ENCODE results near the gene CMTR1. TPM values are rescaled to one million over a fixed set of nuclear protein-coding genes. Genes with fewer than 3 reads are reported as not detected.

The CMTR1 gene
- total and polyA plus RNA-seq, 10 donors = 19.4 to 62.4 (median 45.3) TPM

DNA sequence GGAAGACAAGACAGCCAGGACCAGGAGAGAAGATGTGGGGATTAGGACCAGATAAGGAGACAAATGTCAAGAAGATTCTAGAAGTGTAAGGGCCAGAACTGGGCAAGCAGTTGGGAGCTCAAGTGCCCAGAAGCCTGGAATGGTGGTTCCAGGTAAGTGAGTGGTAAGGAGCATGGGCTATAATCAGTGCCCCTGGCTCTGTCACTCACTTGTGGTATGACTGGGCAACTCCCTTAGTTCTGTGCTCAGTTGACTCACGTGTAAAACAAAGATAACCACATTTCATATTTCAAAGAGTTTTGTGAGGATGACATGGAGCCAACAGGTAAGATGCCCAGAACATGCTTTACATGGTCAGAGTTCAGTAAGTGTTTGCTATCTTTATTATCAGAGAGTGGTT lies 55.5 kb downstream of the CMTR1 start:
- WGBS, 5 donors = 51 to 75% (median 65%) methylated on average over 1 of the region's 1 CpG
- no peaks in the 10 kb centered on the region for H3K9me3 ChIP-seq
- H3K27me3 ChIP-seq (replicated peaks in 1 of 7) = no peaks in the 10 kb centered on the region
- H3K36me3 ChIP-seq = peaks cover 0 to 43% (median 9%) of the 10 kb centered on the region in 6 donors
- peaks cover 0 to 68% (median 36%) of the 10 kb centered on the region in 6 donors for H3K4me1 ChIP-seq
- TF ChIP-seq, protein P1, sequence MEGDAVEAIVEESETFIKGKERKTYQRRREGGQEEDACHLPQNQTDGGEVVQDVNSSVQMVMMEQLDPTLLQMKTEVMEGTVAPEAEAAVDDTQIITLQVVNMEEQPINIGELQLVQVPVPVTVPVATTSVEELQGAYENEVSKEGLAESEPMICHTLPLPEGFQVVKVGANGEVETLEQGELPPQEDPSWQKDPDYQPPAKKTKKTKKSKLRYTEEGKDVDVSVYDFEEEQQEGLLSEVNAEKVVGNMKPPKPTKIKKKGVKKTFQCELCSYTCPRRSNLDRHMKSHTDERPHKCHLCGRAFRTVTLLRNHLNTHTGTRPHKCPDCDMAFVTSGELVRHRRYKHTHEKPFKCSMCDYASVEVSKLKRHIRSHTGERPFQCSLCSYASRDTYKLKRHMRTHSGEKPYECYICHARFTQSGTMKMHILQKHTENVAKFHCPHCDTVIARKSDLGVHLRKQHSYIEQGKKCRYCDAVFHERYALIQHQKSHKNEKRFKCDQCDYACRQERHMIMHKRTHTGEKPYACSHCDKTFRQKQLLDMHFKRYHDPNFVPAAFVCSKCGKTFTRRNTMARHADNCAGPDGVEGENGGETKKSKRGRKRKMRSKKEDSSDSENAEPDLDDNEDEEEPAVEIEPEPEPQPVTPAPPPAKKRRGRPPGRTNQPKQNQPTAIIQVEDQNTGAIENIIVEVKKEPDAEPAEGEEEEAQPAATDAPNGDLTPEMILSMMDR (IDR thresholded peaks at IDR 0.05 in 8 of 11, conservative IDR thresholded peaks at IDR 0.05 in 3 of 11) = no peak
- no peak for TF ChIP-seq POLR2A (IDR thresholded peaks at IDR 0.05)
- no peak for TF ChIP-seq POLR2AphosphoS5 (IDR thresholded peaks at IDR 0.05)
- peak overlapping the region in 1 of 8 donors; percentile 69 for H3K27ac ChIP-seq
- H3K4me3 ChIP-seq = no peak overlapping the region
- intact Hi-C loops (cut with DNase I; ENCODE audit: low total_unique reads) = loop anchor here (5.0 kb wide), 2 partner anchors 79 to 204 kb away; no protein-coding TSS in a partner anchor
- DNase-seq = no peak

- Histone ChIP-seq H3K36me3 (peaks cover 0 to 30% (median 4%) of the 10 kb centered on the region in 6 donors), H3K27ac (peak overlapping the region in 4 of 8 donors; percentile 16 to 69 (median 30)), H3K9me3 (no peaks in the 10 kb centered on the region), H3K4me1 (peaks cover 0 to 57% (median 28%) of the 10 kb centered on the region in 6 donors), H3K27me3 (replicated peaks in 1 of 7) (no peaks in the 10 kb centered on the region), H3K4me3 (no peak overlapping the region)
- TF ChIP-seq POLR2AphosphoS5 (IDR thresholded peaks at IDR 0.05) (peak in 1 of 3 donors; percentile 38), POLR2A (IDR thresholded peaks at IDR 0.05) (no peak)
- TF ChIP-seq, protein P1 (IDR thresholded peaks at IDR 0.05 in 8 of 11, conservative IDR thresholded peaks at IDR 0.05 in 3 of 11) = peak in 1 of 11 experiments; percentile 11
- WGBS, 5 donors = 49 to 60% (median 51%) methylated on average over 10 of the region's 10 CpGs
- intact Hi-C loops (cut with DNase I; ENCODE audit: low total_unique reads) = loop anchor here (5.0 kb wide), 2 partner anchors 77 to 202 kb away; no protein-coding TSS in a partner anchor
- DNase-seq = no peak
Observed at GRCh38 chr6:37489697-37490336, 56.8 kb downstream of the CMTR1 start.

GRCh38 chr6:37490536-37491170 lies 57.6 kb downstream of the CMTR1 start:
- Histone ChIP-seq H3K4me1 (peaks cover 0 to 60% (median 28%) of the 10 kb centered on the region in 6 donors), H3K9me3 (no peaks in the 10 kb centered on the region), H3K27me3 (replicated peaks in 1 of 7) (no peaks in the 10 kb centered on the region), H3K36me3 (peaks cover 0 to 23% (median 1%) of the 10 kb centered on the region in 6 donors), H3K4me3 (no peak overlapping the region), H3K27ac (peak overlapping the region in 3 of 8 donors; percentile 27 to 69 (median 33))
- TF ChIP-seq POLR2AphosphoS5 (IDR thresholded peaks at IDR 0.05) = peak in 1 of 3 donors; percentile 7
- TF ChIP-seq POLR2A (IDR thresholded peaks at IDR 0.05) = no peak
- DNase-seq = no peak
- intact Hi-C loops (cut with DNase I; ENCODE audit: low total_unique reads) = no loop called here
- WGBS, 5 donors = 78 to 93% (median 82%) methylated on average over 9 of the region's 9 CpGs

GRCh38 chr6:37491171-37491829 lies 58.3 kb downstream of the CMTR1 start:
- peaks cover 0 to 63% (median 28%) of the 10 kb centered on the region in 6 donors for H3K4me1 ChIP-seq
- TF ChIP-seq POLR2A (IDR thresholded peaks at IDR 0.05) (no peak), POLR2AphosphoS5 (IDR thresholded peaks at IDR 0.05) (no peak)
- TF ChIP-seq, protein P1 (IDR thresholded peaks at IDR 0.05 in 8 of 11, conservative IDR thresholded peaks at IDR 0.05 in 3 of 11) = no peak
- no peak for DNase-seq

More at GRCh38 chr6:37491171-37491829, 58.3 kb downstream of the CMTR1 start:
- Histone ChIP-seq H3K27me3 (replicated peaks in 1 of 7) (no peaks in the 10 kb centered on the region), H3K27ac (peak overlapping the region in 2 of 8 donors; percentile 27 to 69), H3K9me3 (no peaks in the 10 kb centered on the region), H3K36me3 (peaks cover 0 to 17% (median 0%) of the 10 kb centered on the region in 6 donors), H3K4me3 (no peak overlapping the region)
- WGBS, 5 donors = 86 to 89% (median 88%) methylated on average over 10 to 12 of the region's 12 CpGs
- intact Hi-C loops (cut with DNase I; ENCODE audit: low total_unique reads) = no loop called here

Measured in spleen (tissue), 11 donors.